ENCODE data around the gene CCDC150. TPM values are rescaled to one million over a fixed set of nuclear protein-coding genes. Genes with fewer than 3 reads are reported as not detected.

The CCDC150 gene
- total RNA-seq, 1 experiment from 2014 or later: 29.2 TPM

DNA sequence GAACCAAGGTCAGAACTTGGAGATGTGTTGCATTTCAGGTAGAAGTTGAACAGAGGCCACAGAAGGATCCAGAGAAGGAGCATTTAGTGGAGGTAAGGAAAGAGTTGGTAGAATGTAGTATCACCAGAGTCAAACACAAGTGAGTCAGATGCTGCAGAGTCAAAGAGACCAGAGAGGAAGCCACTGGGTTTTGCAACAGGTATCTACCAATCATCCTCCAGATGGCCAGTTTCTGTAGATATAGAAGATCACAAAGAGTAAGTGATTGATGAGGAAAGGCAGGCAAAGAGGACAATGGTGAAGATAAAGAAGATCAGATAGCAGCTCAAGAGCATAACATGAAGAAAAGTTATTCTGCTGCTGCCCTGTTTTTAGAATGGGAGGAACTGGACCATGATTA is 84.1 kb downstream of the CCDC150 start:
- ChIA-PET RAD21 (ENCODE audit: low non-redundant PET in 1 of 2, low total read pairs in 2 of 2, uncharacterized antibody in 2 of 2, unreplicated experiment in 2 of 2) (no interaction called here), POLR2A (no interaction called here), CTCF (interaction anchor here (3.0 kb wide), 1 partner anchor 28 kb away, joined by 9 read pairs; no protein-coding TSS in a partner anchor)
- no peak overlapping the region for H2AFZ ChIP-seq (ENCODE audit: low read depth, low read length, poor library complexity, severe bottlenecking)
- BruUV-seq (replicated peaks): no TSS peak
- no peaks in the 10 kb centered on the region for H3K9me3 ChIP-seq (ENCODE audit: control insufficient read depth in 1 of 2, insufficient read depth in 1 of 2, low read depth in 1 of 2, low read length in 2 of 2)
- H3K4me3 ChIP-seq (replicated peaks in 1 of 2; ENCODE audit: low read depth in 1 of 2, low read length in 2 of 2): no peak overlapping the region
- no peaks in the 10 kb centered on the region for H4K20me1 ChIP-seq (ENCODE audit: insufficient read depth)
- H3K4me1 ChIP-seq (ENCODE audit: control insufficient read depth in 1 of 2, insufficient read depth in 2 of 2, low read length in 2 of 2): peaks cover 0 to 8% of the 10 kb centered on the region in 2 experiments; a peak in 1 of 4 replicates
- no peaks in the 10 kb centered on the region for H3K9me2 ChIP-seq (ENCODE audit: insufficient read depth)
- no peaks in the 10 kb centered on the region for H3K79me2 ChIP-seq (ENCODE audit: insufficient read depth, low read length)
- ATAC-seq (no peak), DNase-seq (ENCODE audit: low read depth, low spot score) (no peak)
- H3K36me3 ChIP-seq (ENCODE audit: control insufficient read depth in 1 of 2, insufficient read depth in 2 of 2, low read length in 2 of 2): peaks cover 2 to 11% of the 10 kb centered on the region in 2 experiments; a peak in 2 of 4 replicates
- intact Hi-C loops (cut with micrococcal nuclease): no loop called here
- H3K9ac ChIP-seq (ENCODE audit: low read length): no peak overlapping the region
- H3K27ac ChIP-seq (ENCODE audit: low read depth, low read length): no peak overlapping the region
- TF ChIP-seq ZFX (IDR thresholded peaks at IDR 0.05): no peak
- TF ChIP-seq, protein P1, sequence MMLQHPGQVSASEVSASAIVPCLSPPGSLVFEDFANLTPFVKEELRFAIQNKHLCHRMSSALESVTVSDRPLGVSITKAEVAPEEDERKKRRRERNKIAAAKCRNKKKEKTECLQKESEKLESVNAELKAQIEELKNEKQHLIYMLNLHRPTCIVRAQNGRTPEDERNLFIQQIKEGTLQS (IDR thresholded peaks at IDR 0.05): no peak
- no peak for TF ChIP-seq JUND (IDR thresholded peaks at IDR 0.05)
- TF ChIP-seq CEBPB (IDR thresholded peaks at IDR 0.05; ENCODE audit: low read depth): no peak
- TF ChIP-seq EZH2phosphoT487 (IDR thresholded peaks at IDR 0.05; ENCODE audit: borderline replicate concordance): no peak
- TF ChIP-seq RAD21 (IDR thresholded peaks at IDR 0.05; ENCODE audit: low read depth): no peak
- TF ChIP-seq POLR2A (IDR thresholded peaks at IDR 0.05; ENCODE audit: borderline replicate concordance, extremely low read depth, insufficient read depth, insufficient read length): no peak
- no peak overlapping the region for H3K4me2 ChIP-seq (ENCODE audit: low read length)
- no peaks in the 10 kb centered on the region for H3K27me3 ChIP-seq (ENCODE audit: insufficient read depth, low read length)

DNA sequence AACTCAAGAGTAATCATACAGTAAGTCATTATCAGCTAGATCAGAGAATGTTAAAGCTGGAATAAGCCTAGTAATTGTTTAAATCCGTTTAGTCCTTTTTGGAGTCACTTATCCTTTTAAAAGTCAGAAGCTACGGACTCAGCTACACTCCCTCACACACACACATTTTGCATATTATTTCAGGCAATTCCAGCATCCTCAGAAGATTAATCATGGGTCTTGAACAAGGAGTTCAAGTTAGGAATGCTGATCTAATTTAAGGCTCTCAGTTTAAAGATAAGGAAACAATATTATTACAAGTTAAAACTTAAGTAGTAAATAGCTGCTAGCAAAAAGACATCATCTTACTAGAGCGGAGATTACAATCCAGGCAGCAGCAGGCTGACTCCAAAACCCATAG is 85.7 kb downstream of the CCDC150 start:
- ATAC-seq: no peak
- CTCF ChIA-PET: no interaction called here
- TF ChIP-seq CBX3 (IDR thresholded peaks at IDR 0.05; ENCODE audit: low read depth) (no peak), ELF1 (IDR thresholded peaks at IDR 0.05; ENCODE audit: borderline replicate concordance, low read depth) (no peak), SRF (IDR thresholded peaks at IDR 0.05; ENCODE audit: low read depth) (no peak), EGR1 (IDR thresholded peaks at IDR 0.05; ENCODE audit: low read depth) (no peak), EZH2phosphoT487 (IDR thresholded peaks at IDR 0.05; ENCODE audit: borderline replicate concordance) (no peak), EZH2 (IDR thresholded peaks at IDR 0.05) (no peak), RAD21 (IDR thresholded peaks at IDR 0.05; ENCODE audit: low read depth) (no peak), FOSL1 (IDR thresholded peaks at IDR 0.05; ENCODE audit: low read depth) (no peak), CEBPB (IDR thresholded peaks at IDR 0.05; ENCODE audit: low read depth) (no peak), POLR2AphosphoS5 (IDR thresholded peaks at IDR 0.05; ENCODE audit: low read depth, low read length) (no peak), ZNF274 (IDR thresholded peaks at IDR 0.05; ENCODE audit: low read depth, low read length) (no peak)
- TF ChIP-seq, protein P1 (IDR thresholded peaks at IDR 0.05): no peak
- TF ChIP-seq, protein P2, sequence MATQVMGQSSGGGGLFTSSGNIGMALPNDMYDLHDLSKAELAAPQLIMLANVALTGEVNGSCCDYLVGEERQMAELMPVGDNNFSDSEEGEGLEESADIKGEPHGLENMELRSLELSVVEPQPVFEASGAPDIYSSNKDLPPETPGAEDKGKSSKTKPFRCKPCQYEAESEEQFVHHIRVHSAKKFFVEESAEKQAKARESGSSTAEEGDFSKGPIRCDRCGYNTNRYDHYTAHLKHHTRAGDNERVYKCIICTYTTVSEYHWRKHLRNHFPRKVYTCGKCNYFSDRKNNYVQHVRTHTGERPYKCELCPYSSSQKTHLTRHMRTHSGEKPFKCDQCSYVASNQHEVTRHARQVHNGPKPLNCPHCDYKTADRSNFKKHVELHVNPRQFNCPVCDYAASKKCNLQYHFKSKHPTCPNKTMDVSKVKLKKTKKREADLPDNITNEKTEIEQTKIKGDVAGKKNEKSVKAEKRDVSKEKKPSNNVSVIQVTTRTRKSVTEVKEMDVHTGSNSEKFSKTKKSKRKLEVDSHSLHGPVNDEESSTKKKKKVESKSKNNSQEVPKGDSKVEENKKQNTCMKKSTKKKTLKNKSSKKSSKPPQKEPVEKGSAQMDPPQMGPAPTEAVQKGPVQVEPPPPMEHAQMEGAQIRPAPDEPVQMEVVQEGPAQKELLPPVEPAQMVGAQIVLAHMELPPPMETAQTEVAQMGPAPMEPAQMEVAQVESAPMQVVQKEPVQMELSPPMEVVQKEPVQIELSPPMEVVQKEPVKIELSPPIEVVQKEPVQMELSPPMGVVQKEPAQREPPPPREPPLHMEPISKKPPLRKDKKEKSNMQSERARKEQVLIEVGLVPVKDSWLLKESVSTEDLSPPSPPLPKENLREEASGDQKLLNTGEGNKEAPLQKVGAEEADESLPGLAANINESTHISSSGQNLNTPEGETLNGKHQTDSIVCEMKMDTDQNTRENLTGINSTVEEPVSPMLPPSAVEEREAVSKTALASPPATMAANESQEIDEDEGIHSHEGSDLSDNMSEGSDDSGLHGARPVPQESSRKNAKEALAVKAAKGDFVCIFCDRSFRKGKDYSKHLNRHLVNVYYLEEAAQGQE (IDR thresholded peaks at IDR 0.05; ENCODE audit: low read depth): no peak
- TF ChIP-seq, protein P3, sequence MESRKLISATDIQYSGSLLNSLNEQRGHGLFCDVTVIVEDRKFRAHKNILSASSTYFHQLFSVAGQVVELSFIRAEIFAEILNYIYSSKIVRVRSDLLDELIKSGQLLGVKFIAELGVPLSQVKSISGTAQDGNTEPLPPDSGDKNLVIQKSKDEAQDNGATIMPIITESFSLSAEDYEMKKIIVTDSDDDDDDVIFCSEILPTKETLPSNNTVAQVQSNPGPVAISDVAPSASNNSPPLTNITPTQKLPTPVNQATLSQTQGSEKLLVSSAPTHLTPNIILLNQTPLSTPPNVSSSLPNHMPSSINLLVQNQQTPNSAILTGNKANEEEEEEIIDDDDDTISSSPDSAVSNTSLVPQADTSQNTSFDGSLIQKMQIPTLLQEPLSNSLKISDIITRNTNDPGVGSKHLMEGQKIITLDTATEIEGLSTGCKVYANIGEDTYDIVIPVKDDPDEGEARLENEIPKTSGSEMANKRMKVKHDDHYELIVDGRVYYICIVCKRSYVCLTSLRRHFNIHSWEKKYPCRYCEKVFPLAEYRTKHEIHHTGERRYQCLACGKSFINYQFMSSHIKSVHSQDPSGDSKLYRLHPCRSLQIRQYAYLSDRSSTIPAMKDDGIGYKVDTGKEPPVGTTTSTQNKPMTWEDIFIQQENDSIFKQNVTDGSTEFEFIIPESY (IDR thresholded peaks at IDR 0.05; ENCODE audit: extremely low read depth, insufficient replicate concordance, low read length): no peak

More for the DNA sequence above, 85.7 kb downstream of the CCDC150 start:
- no peaks in the 10 kb centered on the region for H3K79me2 ChIP-seq (ENCODE audit: insufficient read depth, low read length)
- H3K27me3 ChIP-seq (ENCODE audit: insufficient read depth, low read length): no peaks in the 10 kb centered on the region
- H3K4me2 ChIP-seq (ENCODE audit: low read length): no peak overlapping the region
- no TSS peak for BruUV-seq (replicated peaks)
- RAD21 ChIA-PET (ENCODE audit: low non-redundant PET in 1 of 2, low total read pairs in 2 of 2, uncharacterized antibody in 2 of 2, unreplicated experiment in 2 of 2): no interaction called here
- no peak for DNase-seq (ENCODE audit: low read depth, low spot score)
- intact Hi-C loops (cut with micrococcal nuclease): no loop called here
- H3K4me1 ChIP-seq (ENCODE audit: control insufficient read depth in 1 of 2, insufficient read depth in 2 of 2, low read length in 2 of 2): no peaks in the 10 kb centered on the region
- POLR2A ChIA-PET: no interaction called here
- peaks cover 2 to 11% of the 10 kb centered on the region in 2 experiments; a peak in 2 of 4 replicates for H3K36me3 ChIP-seq (ENCODE audit: control insufficient read depth in 1 of 2, insufficient read depth in 2 of 2, low read length in 2 of 2)
- no peak overlapping the region for H3K27ac ChIP-seq (ENCODE audit: low read depth, low read length)
- no peak overlapping the region for H2AFZ ChIP-seq (ENCODE audit: low read depth, low read length, poor library complexity, severe bottlenecking)
- no peaks in the 10 kb centered on the region for H4K20me1 ChIP-seq (ENCODE audit: insufficient read depth)
- no peak overlapping the region for H3K9ac ChIP-seq (ENCODE audit: low read length)
- H3K9me2 ChIP-seq (ENCODE audit: insufficient read depth): no peaks in the 10 kb centered on the region
- no peaks in the 10 kb centered on the region for H3K9me3 ChIP-seq (ENCODE audit: control insufficient read depth in 1 of 2, insufficient read depth in 1 of 2, low read depth in 1 of 2, low read length in 2 of 2)
- H3K4me3 ChIP-seq (replicated peaks in 1 of 2; ENCODE audit: low read depth in 1 of 2, low read length in 2 of 2): no peak overlapping the region
